ENCODE measurements around the gene SFT2D1. TPM values are rescaled to one million over a fixed set of nuclear protein-coding genes. Genes with fewer than 3 reads are reported as not detected.

Gene SFT2D1
- total RNA-seq, 1 donor from 2014 or later, result 29.8 TPM

DNA sequence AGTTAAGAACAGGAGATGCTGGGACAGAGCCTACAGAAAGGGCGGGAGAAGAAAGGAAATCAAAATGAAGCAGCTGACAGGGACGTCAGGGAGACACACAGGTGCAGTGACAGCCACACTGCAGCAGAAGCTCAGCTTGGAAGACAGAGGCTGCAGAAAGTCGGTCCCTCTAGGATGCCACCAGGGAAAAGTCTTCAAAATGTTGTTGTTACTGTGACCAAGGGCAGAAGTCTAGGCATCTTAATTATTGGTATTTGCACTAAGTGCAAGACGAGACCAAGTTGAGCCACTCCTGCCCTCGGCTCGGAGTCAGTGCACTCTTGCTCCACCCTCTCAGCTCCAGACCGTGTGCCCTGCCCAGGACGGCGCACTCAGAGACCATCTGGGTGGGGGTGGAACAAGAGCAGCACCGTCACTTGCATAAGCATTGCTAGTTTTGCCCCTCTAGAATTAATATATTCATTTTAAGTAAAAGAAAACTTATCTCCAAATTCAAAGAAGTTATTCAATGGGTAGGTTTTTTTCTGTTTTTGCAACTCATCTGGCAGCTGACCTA, 36.7 kb downstream of the SFT2D1 start:
- H3K4me3 Mint-ChIP-seq (ENCODE audit: low read depth), result no peak overlapping the region
- no peak for DNase-seq (ENCODE audit: low spot score, unreplicated experiment)
- no peak overlapping the region for H3K27ac Mint-ChIP-seq
- H3K36me3 Mint-ChIP-seq (ENCODE audit: insufficient read depth), result no peaks in the 10 kb centered on the region
- TF ChIP-seq, protein P1, sequence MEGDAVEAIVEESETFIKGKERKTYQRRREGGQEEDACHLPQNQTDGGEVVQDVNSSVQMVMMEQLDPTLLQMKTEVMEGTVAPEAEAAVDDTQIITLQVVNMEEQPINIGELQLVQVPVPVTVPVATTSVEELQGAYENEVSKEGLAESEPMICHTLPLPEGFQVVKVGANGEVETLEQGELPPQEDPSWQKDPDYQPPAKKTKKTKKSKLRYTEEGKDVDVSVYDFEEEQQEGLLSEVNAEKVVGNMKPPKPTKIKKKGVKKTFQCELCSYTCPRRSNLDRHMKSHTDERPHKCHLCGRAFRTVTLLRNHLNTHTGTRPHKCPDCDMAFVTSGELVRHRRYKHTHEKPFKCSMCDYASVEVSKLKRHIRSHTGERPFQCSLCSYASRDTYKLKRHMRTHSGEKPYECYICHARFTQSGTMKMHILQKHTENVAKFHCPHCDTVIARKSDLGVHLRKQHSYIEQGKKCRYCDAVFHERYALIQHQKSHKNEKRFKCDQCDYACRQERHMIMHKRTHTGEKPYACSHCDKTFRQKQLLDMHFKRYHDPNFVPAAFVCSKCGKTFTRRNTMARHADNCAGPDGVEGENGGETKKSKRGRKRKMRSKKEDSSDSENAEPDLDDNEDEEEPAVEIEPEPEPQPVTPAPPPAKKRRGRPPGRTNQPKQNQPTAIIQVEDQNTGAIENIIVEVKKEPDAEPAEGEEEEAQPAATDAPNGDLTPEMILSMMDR (IDR thresholded peaks at IDR 0.05; ENCODE audit: unreplicated experiment), result no peak
- H3K27me3 Mint-ChIP-seq, result peaks cover 59% of the 10 kb centered on the region
- peaks cover 1% of the 10 kb centered on the region for H3K4me1 Mint-ChIP-seq (ENCODE audit: low read depth)
- no peaks in the 10 kb centered on the region for H3K9me3 Mint-ChIP-seq (ENCODE audit: low read depth)

DNA sequence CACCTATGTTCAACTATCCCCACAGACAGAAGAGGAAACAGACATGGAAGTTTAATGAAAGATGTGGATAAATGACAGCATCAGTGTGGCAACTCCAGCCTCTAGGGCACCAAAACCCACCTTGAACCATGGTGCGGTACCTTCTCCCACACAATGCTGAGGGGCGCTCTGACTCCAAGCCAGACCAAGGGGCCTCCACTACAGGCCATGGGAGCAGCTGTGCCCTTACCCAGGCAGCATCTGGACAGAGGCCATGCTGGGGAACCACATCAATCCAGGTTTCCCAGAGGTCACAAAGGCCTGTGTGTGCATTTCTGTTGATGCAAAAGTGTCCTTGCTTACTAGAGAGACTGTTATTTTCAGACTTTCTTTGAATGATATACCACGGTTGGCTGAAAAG, 38.2 kb downstream of the SFT2D1 start:
- TF ChIP-seq, protein P1 (IDR thresholded peaks at IDR 0.05; ENCODE audit: unreplicated experiment), result no peak

DNA sequence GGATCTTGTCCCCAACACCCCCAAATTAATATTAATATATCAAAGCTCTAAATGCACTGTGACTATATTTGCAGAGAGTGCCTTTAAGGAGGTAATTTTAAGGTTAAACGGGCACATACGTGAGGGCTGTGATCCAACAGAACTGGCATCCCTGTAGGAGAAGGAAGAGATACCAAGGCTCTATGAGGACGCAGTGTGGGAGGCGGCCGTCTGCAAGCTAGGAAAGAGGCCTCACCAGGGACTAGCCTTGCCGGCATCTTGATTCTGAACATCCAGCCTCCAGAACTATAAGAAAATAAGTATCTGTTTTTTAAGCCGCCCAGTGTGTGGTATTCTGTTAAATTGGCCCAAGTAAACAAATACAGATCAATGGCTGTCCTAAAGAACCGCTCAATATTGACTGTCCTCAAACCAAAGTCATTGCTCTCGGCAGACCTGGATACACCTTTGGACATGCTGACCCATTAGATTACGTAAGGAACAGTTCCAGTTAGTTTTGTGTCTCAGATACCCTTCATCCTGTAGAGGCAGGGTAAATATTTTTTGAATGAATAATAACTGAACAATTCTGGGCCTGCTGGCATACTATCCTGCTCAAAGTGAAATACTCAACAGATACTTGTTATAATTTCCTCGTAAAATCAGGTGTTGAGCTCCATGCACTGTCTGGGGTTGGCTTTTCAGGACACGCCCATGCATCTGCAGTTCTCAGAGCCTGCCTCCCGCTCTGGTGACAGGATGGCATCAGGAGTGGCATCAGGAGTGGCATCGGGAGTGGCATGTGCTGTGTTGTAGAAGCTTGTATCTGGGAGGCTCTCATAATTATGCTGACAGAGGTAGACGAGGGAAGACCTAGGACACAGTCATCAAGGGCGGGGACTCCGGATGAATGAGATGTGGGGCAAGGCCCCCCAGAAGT, 40.5 kb downstream of the SFT2D1 start:
- Mint-ChIP-seq H3K27ac (no peak overlapping the region), H3K36me3 (ENCODE audit: insufficient read depth) (no peaks in the 10 kb centered on the region)

More for the DNA sequence above, 38.2 kb downstream of the SFT2D1 start:
- H3K27ac Mint-ChIP-seq, result no peak overlapping the region
- H3K4me1 Mint-ChIP-seq (ENCODE audit: low read depth), result peaks cover 1% of the 10 kb centered on the region
- no peak overlapping the region for H3K4me3 Mint-ChIP-seq (ENCODE audit: low read depth)
- H3K27me3 Mint-ChIP-seq, result peaks cover 47% of the 10 kb centered on the region
- H3K36me3 Mint-ChIP-seq (ENCODE audit: insufficient read depth), result no peaks in the 10 kb centered on the region
- DNase-seq (ENCODE audit: low spot score, unreplicated experiment), result no peak
- no peaks in the 10 kb centered on the region for H3K9me3 Mint-ChIP-seq (ENCODE audit: low read depth)

DNA sequence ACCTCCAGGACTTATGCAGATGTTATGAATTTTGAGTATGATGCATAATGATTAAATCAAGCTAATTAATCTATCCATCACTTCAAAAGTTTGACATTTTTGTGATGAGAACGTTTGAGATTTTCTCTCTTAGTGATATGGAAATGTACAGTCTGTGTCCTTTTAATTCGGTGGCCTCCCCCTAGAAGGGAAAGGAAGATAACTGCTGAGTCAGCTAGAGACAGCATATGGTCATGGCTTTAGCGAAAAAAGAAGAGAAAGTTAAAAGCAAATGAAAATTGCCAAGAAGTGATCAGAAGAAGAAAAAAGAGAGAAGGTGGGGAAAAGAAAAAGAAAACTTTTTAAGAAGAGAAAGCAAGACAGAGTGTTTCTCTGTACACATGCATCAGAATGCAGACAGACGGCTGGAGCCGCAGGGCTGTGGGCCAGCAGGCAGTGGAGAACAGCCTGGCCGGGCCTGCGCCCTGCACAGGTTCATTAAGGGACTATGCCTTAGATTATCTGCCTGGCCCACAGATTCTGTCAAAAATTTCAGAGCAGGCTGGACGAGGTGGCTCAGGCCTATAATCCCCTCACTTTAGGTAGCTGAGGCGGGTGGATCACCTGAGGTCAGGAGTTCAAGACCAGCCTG, 41.9 kb downstream of the SFT2D1 start:
- no peak overlapping the region for H3K27ac Mint-ChIP-seq
- DNase-seq (ENCODE audit: low spot score, unreplicated experiment), result no peak
- no peaks in the 10 kb centered on the region for H3K36me3 Mint-ChIP-seq (ENCODE audit: insufficient read depth)
- TF ChIP-seq, protein P1 (IDR thresholded peaks at IDR 0.05; ENCODE audit: unreplicated experiment), result no peak
- H3K4me1 Mint-ChIP-seq (ENCODE audit: low read depth), result no peaks in the 10 kb centered on the region
- peaks cover 31% of the 10 kb centered on the region for H3K27me3 Mint-ChIP-seq
- no peak overlapping the region for H3K4me3 Mint-ChIP-seq (ENCODE audit: low read depth)
- H3K9me3 Mint-ChIP-seq (ENCODE audit: low read depth), result peaks cover 10% of the 10 kb centered on the region

More for the DNA sequence above, 40.5 kb downstream of the SFT2D1 start:
- DNase-seq (ENCODE audit: low spot score, unreplicated experiment), result no peak
- H3K27me3 Mint-ChIP-seq, result peaks cover 40% of the 10 kb centered on the region
- H3K4me1 Mint-ChIP-seq (ENCODE audit: low read depth), result peaks cover 1% of the 10 kb centered on the region
- H3K9me3 Mint-ChIP-seq (ENCODE audit: low read depth), result peaks cover 7% of the 10 kb centered on the region
- H3K4me3 Mint-ChIP-seq (ENCODE audit: low read depth), result no peak overlapping the region
- TF ChIP-seq, protein P1 (IDR thresholded peaks at IDR 0.05; ENCODE audit: unreplicated experiment), result no peak

DNA sequence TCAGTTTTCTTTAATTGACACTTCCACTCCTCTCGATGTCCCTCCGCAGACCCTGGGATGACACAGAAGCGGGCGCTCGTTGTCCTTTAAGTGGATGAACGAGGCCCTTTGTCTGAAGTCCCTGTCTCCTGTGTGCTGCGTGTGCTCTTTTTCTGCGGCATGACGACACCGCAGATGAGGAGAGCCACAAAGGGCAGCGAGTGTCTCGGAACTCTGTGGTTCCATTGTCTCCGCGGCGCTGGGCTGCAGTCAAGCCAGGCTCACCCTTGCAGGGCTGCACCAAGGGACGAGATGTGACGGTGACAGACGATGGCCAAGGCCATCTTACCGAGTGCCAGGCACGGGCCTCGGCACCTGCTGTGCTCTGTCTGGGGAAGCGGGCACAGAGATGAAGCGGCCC, 44.7 kb downstream of the SFT2D1 start:
- no peak overlapping the region for H3K27ac Mint-ChIP-seq
- peaks cover 11% of the 10 kb centered on the region for H3K27me3 Mint-ChIP-seq
- no peaks in the 10 kb centered on the region for H3K36me3 Mint-ChIP-seq (ENCODE audit: insufficient read depth)
- no peak for DNase-seq (ENCODE audit: low spot score, unreplicated experiment)
- peaks cover 10% of the 10 kb centered on the region for H3K9me3 Mint-ChIP-seq (ENCODE audit: low read depth)
- H3K4me3 Mint-ChIP-seq (ENCODE audit: low read depth), result no peak overlapping the region
- TF ChIP-seq, protein P1 (IDR thresholded peaks at IDR 0.05; ENCODE audit: unreplicated experiment), result no peak
- no peaks in the 10 kb centered on the region for H3K4me1 Mint-ChIP-seq (ENCODE audit: low read depth)
